ENCODE measurements around the gene PTX3. TPM values are rescaled to one million over a fixed set of nuclear protein-coding genes. Genes with fewer than 3 reads are reported as not detected.

The PTX3 gene
- 1.4 TPM for total RNA-seq

- peak; percentile 19 for DNase-seq (ENCODE audit: low spot score)
Measured at GRCh38 chr3:157436583-157437291, at the start of gene PTX3. TSS of gene PTX3 (plus strand) at chr3:157436850. CDS start at chr3:157436934, 84 bp downstream.

GRCh38 chr3:157387708-157388435 lies 48.8 kb upstream of the PTX3 start:
- no peak for DNase-seq (ENCODE audit: low spot score)

GRCh38 chr3:157388976-157389375 lies 47.7 kb upstream of the PTX3 start:
- DNase-seq (ENCODE audit: low spot score), result no peak

GRCh38 chr3:157390713-157391515 lies 45.7 kb upstream of the PTX3 start:
- DNase-seq (ENCODE audit: low spot score), result no peak

- DNase-seq (ENCODE audit: low spot score), result no peak
Measured at GRCh38 chr3:157392104-157392503, 44.5 kb upstream of the PTX3 start.

GRCh38 chr3:157393113-157393512 lies 43.5 kb upstream of the PTX3 start:
- no peak for DNase-seq (ENCODE audit: low spot score)

GRCh38 chr3:157394411-157394810 lies 42.2 kb upstream of the PTX3 start:
- DNase-seq (ENCODE audit: low spot score), result no peak

- no peak for DNase-seq (ENCODE audit: low spot score)
Measured at GRCh38 chr3:157398598-157398997, 38.1 kb upstream of the PTX3 start.

GRCh38 chr3:157404381-157404780 lies 32.3 kb upstream of the PTX3 start:
- no peak for DNase-seq (ENCODE audit: low spot score)

GRCh38 chr3:157405457-157405856 lies 31.2 kb upstream of the PTX3 start:
- no peak for DNase-seq (ENCODE audit: low spot score)

- no peak for DNase-seq (ENCODE audit: low spot score)
Measured at GRCh38 chr3:157406394-157406793, 30.3 kb upstream of the PTX3 start.

- no peak for DNase-seq (ENCODE audit: low spot score)
Measured at GRCh38 chr3:157407769-157408168, 28.9 kb upstream of the PTX3 start.

- no peak for DNase-seq (ENCODE audit: low spot score)
Measured at GRCh38 chr3:157408499-157409149, 28.0 kb upstream of the PTX3 start.

- DNase-seq (ENCODE audit: low spot score), result no peak
Measured at GRCh38 chr3:157409516-157409915, 27.1 kb upstream of the PTX3 start.

GRCh38 chr3:157410945-157411344 lies 25.7 kb upstream of the PTX3 start:
- DNase-seq (ENCODE audit: low spot score), result no peak

GRCh38 chr3:157412323-157412855 lies 24.3 kb upstream of the PTX3 start:
- DNase-seq (ENCODE audit: low spot score), result no peak

- DNase-seq (ENCODE audit: low spot score), result no peak
Measured at GRCh38 chr3:157414861-157415260, 21.8 kb upstream of the PTX3 start.

GRCh38 chr3:157416347-157417087 lies 20.1 kb upstream of the PTX3 start:
- no peak for DNase-seq (ENCODE audit: low spot score)

GRCh38 chr3:157417247-157417646 lies 19.4 kb upstream of the PTX3 start:
- no peak for DNase-seq (ENCODE audit: low spot score)

- DNase-seq (ENCODE audit: low spot score), result no peak
Measured at GRCh38 chr3:157418104-157418503, 18.5 kb upstream of the PTX3 start.

GRCh38 chr3:157420606-157421130 lies 16.0 kb upstream of the PTX3 start:
- DNase-seq (ENCODE audit: low spot score), result no peak

All from mucosa of gallbladder (tissue), 1 donor.